ENCODE results near the gene SLC17A9. TPM values are rescaled to one million over a fixed set of nuclear protein-coding genes. Genes with fewer than 3 reads are reported as not detected.

SLC17A9 gene
- total and polyA plus RNA-seq, 2 donors = 3.2 to 8.9 TPM

DNA sequence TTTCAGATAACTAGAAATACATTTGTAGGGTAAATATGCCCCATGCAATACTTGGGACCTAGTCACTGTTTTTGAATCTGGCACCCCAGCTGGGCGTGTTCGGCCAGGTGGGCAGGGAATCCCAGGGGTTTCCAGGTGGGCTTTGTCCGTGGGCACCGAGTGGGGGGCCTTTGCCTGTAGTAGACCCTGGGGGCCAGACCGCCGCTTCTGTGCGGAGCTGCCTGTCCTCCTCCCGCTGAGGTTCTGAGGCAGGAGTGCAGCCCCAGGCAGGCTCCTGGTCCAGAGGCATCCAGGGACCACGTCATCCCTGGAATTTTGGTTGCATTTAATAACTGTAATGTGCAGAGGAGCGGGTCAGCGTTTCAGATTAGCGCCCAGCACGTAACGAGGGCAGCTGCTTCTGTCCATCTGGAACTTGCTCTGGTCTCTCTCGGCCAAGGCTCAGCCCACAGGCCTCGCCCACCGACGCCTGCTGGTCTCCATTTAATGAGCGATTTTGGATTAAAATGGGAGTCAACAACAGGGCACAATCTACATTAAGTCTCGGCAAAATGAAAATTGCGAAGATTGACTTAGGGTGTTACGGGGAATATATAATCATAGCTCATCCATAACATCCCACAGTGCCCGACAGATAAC is 41.5 kb downstream of the SLC17A9 start:
- Histone ChIP-seq H3K27ac (ENCODE audit: low read depth) (no peak overlapping the region), H3K4me3 (ENCODE audit: low read depth, low read length) (no peak overlapping the region), H3K4me1 (ENCODE audit: insufficient read depth) (no peaks in the 10 kb centered on the region), H3K36me3 (ENCODE audit: insufficient read depth) (no peaks in the 10 kb centered on the region)
- 87% methylated on average over 23 of the region's 23 CpGs for WGBS
- no peak for DNase-seq (ENCODE audit: extremely low spot score)

GRCh38 chr20:62994869-62995281 is 42.4 kb downstream of the SLC17A9 start:
- 39% methylated on average over 19 of the region's 19 CpGs for WGBS
- Histone ChIP-seq H3K27ac (ENCODE audit: low read depth) (no peak overlapping the region), H3K4me1 (ENCODE audit: insufficient read depth) (no peaks in the 10 kb centered on the region), H3K36me3 (ENCODE audit: insufficient read depth) (no peaks in the 10 kb centered on the region), H3K4me3 (ENCODE audit: low read depth, low read length) (no peak overlapping the region)
- DNase-seq (ENCODE audit: extremely low spot score) = no peak

- Histone ChIP-seq H3K4me1 (ENCODE audit: insufficient read depth) (no peaks in the 10 kb centered on the region), H3K4me3 (ENCODE audit: low read depth, low read length) (no peak overlapping the region), H3K27ac (ENCODE audit: low read depth) (no peak overlapping the region), H3K36me3 (ENCODE audit: insufficient read depth) (no peaks in the 10 kb centered on the region)
- no peak for DNase-seq (ENCODE audit: extremely low spot score)
- 53% methylated on average over 11 of the region's 11 CpGs for WGBS
Measured at GRCh38 chr20:62995481-62995880, 43.0 kb downstream of the SLC17A9 start.

DNA sequence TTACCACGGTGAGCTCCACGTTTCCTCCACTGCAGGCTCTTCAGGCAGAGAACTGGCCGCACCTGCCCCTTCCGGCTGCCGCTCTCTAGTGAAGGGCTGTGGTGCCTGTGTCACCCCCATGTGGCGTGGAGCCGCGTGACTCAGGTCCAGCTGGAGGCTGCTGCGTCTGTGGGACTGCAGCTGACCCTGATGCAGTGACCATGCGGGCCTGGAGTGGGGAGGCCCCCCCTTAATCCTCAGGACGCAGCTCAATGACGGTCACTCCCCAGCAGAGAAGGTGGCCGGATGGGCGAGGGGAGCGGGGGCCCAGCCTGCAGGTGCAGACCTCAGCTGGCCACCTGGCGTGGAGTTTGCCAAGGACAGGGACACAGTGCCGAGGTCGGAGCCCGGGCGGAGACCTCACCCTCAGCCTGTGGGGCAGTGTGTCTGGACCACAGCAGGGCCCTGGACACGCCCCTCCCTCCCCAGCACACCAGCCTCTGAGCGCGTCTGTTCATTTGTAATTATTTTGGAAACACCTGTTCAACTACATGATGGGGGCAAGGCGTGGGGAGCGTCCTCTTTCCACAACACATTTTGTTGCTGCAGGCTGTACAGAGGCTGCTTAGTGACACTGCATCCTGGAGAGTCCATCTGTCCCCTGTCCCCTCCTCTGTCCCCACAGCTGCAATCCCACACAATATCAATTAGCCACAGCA is 43.5 kb downstream of the SLC17A9 start:
- Histone ChIP-seq H3K4me1 (ENCODE audit: insufficient read depth) (no peaks in the 10 kb centered on the region), H3K36me3 (ENCODE audit: insufficient read depth) (no peaks in the 10 kb centered on the region), H3K4me3 (ENCODE audit: low read depth, low read length) (no peak overlapping the region), H3K27ac (ENCODE audit: low read depth) (no peak overlapping the region)
- WGBS = 77% methylated on average over 25 of the region's 25 CpGs
- no peak for DNase-seq (ENCODE audit: extremely low spot score)

DNA sequence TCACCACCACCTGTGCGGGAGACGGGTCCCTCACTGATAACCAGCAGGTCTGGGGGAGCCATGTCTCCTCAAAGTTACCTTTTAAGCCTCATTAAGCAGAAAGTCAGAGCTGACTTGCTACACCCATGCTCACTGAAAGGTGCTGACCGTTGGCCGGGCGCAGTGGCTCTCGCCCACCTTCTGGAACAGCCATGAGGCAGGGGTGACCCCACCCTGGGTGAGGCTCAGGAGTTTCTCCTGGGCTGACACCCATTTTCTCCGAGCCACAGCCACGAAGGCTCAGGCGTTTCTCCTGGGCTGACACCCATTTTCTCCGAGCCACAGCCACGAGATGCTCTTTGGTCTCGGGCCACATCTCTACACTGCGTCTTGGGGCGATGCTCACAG is 44.1 kb downstream of the SLC17A9 start:
- Histone ChIP-seq H3K4me1 (ENCODE audit: insufficient read depth) (no peaks in the 10 kb centered on the region), H3K36me3 (ENCODE audit: insufficient read depth) (no peaks in the 10 kb centered on the region), H3K4me3 (ENCODE audit: low read depth, low read length) (no peak overlapping the region), H3K27ac (ENCODE audit: low read depth) (no peak overlapping the region)
- DNase-seq (ENCODE audit: extremely low spot score) = no peak
- WGBS = 86% methylated on average over 14 of the region's 14 CpGs

GRCh38 chr20:62997417-62998035 is 45.0 kb downstream of the SLC17A9 start:
- no peaks in the 10 kb centered on the region for H3K36me3 ChIP-seq (ENCODE audit: insufficient read depth)
- DNase-seq (ENCODE audit: extremely low spot score) = no peak
- H3K27ac ChIP-seq (ENCODE audit: low read depth) = no peak overlapping the region
- no peak overlapping the region for H3K4me3 ChIP-seq (ENCODE audit: low read depth, low read length)
- WGBS = 23% methylated on average over 20 of the region's 20 CpGs
- no peaks in the 10 kb centered on the region for H3K4me1 ChIP-seq (ENCODE audit: insufficient read depth)

DNA sequence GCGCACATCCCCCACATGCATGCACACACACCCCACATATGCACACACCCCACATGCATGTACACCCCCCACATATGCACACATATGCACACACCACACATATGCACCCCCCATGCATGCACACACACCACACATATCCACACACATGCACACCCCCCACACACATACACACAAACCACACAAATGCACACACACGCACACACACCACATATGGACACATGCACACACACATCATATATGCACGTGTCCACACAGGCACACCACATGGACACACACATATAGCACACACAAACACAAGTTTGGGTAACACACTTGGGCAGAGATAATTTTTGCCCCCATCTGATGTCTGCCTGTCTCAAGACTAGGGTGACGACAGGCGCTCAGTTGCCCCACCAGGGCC is 45.9 kb downstream of the SLC17A9 start:
- 72% methylated on average over 5 of the region's 5 CpGs for whole genome bisulfite sequencing
- Histone ChIP-seq H3K27ac (ENCODE audit: low read depth) (no peak overlapping the region), H3K36me3 (ENCODE audit: insufficient read depth) (no peaks in the 10 kb centered on the region), H3K4me1 (ENCODE audit: insufficient read depth) (no peaks in the 10 kb centered on the region), H3K4me3 (ENCODE audit: low read depth, low read length) (no peak overlapping the region)
- no peak for DNase-seq (ENCODE audit: extremely low spot score)

- WGBS = 64% methylated on average over 16 of the region's 16 CpGs
- no peak for DNase-seq (ENCODE audit: extremely low spot score)
- no peaks in the 10 kb centered on the region for H3K4me1 ChIP-seq (ENCODE audit: insufficient read depth)
- no peak overlapping the region for H3K27ac ChIP-seq (ENCODE audit: low read depth)
- H3K4me3 ChIP-seq (ENCODE audit: low read depth, low read length) = no peak overlapping the region
- no peaks in the 10 kb centered on the region for H3K36me3 ChIP-seq (ENCODE audit: insufficient read depth)
Measured at GRCh38 chr20:62999580-62999979, 47.1 kb downstream of the SLC17A9 start.

GRCh38 chr20:63000036-63000435 is 47.5 kb downstream of the SLC17A9 start:
- WGBS = 86% methylated on average over 14 of the region's 14 CpGs
- no peak for DNase-seq (ENCODE audit: extremely low spot score)
- H3K4me3 ChIP-seq (ENCODE audit: low read depth, low read length) = no peak overlapping the region
- no peaks in the 10 kb centered on the region for H3K36me3 ChIP-seq (ENCODE audit: insufficient read depth)
- no peaks in the 10 kb centered on the region for H3K4me1 ChIP-seq (ENCODE audit: insufficient read depth)
- no peak overlapping the region for H3K27ac ChIP-seq (ENCODE audit: low read depth)

- no peaks in the 10 kb centered on the region for H3K36me3 ChIP-seq (ENCODE audit: insufficient read depth)
- WGBS = 36% methylated on average over 11 of the region's 11 CpGs
- DNase-seq (ENCODE audit: extremely low spot score) = no peak
- no peak overlapping the region for H3K27ac ChIP-seq (ENCODE audit: low read depth)
- no peak overlapping the region for H3K4me3 ChIP-seq (ENCODE audit: low read depth, low read length)
- H3K4me1 ChIP-seq (ENCODE audit: insufficient read depth) = no peaks in the 10 kb centered on the region
Measured at GRCh38 chr20:63000958-63001357, 48.4 kb downstream of the SLC17A9 start.

DNA sequence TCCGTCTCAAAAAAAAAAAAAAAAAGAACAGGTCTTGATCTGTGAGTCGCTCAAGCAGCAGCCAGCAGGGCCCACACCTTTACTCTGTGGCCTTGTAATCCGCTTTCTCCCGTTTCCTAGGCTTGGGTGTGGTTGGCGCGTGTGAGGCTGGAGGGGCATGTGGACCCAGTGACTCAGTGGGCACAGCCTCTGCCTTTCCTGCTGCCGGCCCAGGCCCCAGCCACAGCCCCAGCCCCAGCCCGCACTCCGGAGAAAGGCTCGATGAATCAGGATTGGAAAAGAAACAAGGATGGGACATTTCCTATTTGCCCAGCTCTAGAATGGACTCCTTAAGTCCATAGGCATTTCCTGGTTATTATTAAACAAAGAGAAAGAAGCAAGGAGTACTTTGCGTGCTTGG is 50.0 kb downstream of the SLC17A9 start:
- H3K4me1 ChIP-seq (ENCODE audit: insufficient read depth) = peaks cover 2% of the 10 kb centered on the region
- WGBS = 77% methylated on average over 11 of the region's 11 CpGs
- H3K36me3 ChIP-seq (ENCODE audit: insufficient read depth) = no peaks in the 10 kb centered on the region
- no peak for DNase-seq (ENCODE audit: extremely low spot score)
- no peak overlapping the region for H3K27ac ChIP-seq (ENCODE audit: low read depth)
- H3K4me3 ChIP-seq (ENCODE audit: low read depth, low read length) = no peak overlapping the region

DNA sequence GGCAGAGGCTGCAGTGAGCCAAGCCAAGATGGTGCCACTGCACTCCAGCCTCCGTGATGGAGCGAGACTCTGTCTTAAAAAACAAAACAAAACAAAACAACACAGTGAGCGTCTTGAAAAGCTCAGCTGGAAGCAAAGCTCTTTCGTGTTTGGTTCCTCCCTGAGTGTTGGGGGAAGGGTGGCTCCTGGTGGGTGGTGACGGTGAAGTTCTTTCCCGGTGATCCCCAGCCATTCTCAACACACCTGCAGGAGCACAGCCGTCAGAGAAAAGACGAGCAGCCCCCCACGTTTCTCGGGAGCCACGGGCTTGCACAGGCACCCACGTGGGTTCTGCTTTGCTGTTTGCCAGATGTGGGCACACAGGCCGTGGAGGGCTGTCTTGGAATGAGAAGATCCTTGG is 51.0 kb downstream of the SLC17A9 start:
- H3K27ac ChIP-seq (ENCODE audit: low read depth) = no peak overlapping the region
- H3K4me1 ChIP-seq (ENCODE audit: insufficient read depth) = peaks cover 2% of the 10 kb centered on the region
- H3K4me3 ChIP-seq (ENCODE audit: low read depth, low read length) = no peak overlapping the region
- no peaks in the 10 kb centered on the region for H3K36me3 ChIP-seq (ENCODE audit: insufficient read depth)
- no peak for DNase-seq (ENCODE audit: extremely low spot score)
- 9% methylated on average over 13 of the region's 13 CpGs for WGBS

DNA sequence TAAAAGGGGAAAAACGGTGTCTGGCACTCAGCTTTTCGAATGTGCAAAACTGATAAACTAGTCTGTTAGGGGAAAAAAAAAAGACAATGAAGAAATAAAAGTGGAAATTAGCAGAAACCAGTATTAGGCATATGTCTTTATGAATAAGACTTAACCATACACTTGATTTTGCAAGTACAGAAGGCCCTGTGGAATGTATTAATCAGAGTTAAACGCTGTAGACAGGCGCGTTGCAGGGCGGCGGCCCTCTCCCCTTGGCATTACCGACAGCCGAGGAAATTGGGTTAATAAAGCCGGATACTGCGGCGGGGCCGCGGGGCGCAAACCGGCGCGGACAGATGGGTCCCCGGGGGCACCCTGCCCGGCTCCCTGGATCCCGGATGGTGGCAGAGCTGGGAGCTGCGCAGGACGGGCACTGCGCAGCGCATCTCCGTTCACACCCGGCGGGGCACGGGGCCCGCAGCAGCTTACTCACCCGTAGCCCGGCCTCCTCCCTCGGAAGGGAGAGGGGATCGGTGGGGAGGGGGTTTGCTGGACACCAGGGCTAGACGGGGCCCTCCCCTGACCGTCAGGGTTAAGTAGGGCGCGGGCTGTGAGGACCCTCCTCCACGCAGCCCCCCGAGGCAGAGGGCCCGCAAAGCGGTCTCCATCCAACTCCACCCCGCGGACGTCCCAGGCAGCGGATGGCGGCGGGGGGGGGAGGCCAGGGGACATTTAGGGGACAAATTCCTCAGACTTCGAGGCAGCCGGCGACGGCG is 52.3 kb downstream of the SLC17A9 start:
- 3% methylated on average over 53 of the region's 53 CpGs for WGBS
- Histone ChIP-seq H3K27ac (ENCODE audit: low read depth) (no peak overlapping the region), H3K4me3 (ENCODE audit: low read depth, low read length) (no peak overlapping the region), H3K36me3 (ENCODE audit: insufficient read depth) (no peaks in the 10 kb centered on the region), H3K4me1 (ENCODE audit: insufficient read depth) (peaks cover 2% of the 10 kb centered on the region)
- DNase-seq (ENCODE audit: extremely low spot score) = no peak
